OCI-LY1 (cell line): ENCODE measurements around the gene CPT1B.

Experiments
- H2AFZ ChIP-seq: fragments of 200-600 bp; sonication (generic), shearing (Covaris generic); 2 replicates; pipeline ENCODE4 v1.6.0; 2014; ENCODE audit warnings: antibody characterized with exemption, mild to moderate bottlenecking, low read length
- H3F3A ChIP-seq: fragments of 200-600 bp; sonication (generic), shearing (Covaris generic); 2 replicates; pipeline ENCODE4 v1.6.0; 2014; ENCODE audit warnings: mild to moderate bottlenecking, antibody characterized with exemption, low read length, moderate library complexity; ENCODE audit not compliant: insufficient read depth
- H3K27ac ChIP-seq: fragments of 200-600 bp; sonication (generic); 2 replicates; pipeline ENCODE4 v1.5.1; 2014; ENCODE audit warnings: low read length, mixed run types, mild to moderate bottlenecking, low read depth; ENCODE audit not compliant: poor library complexity, severe bottlenecking
- H3K27me3 ChIP-seq: fragments of 200-600 bp; sonication (generic); 2 replicates; pipeline ENCODE4 v1.6.0; 2014; ENCODE audit warnings: antibody characterized with exemption, mild to moderate bottlenecking, low read length, moderate library complexity; ENCODE audit not compliant: insufficient read depth
- H3K36me3 ChIP-seq: fragments of 200-600 bp; sonication (generic); 2 replicates; pipeline ENCODE4 v1.6.1; 2014; ENCODE audit warnings: mild to moderate bottlenecking, antibody characterized with exemption, low read length, moderate library complexity, mixed read lengths; ENCODE audit not compliant: insufficient read depth
- H3K4me1 ChIP-seq: fragments of 200-600 bp; sonication (generic); 2 replicates; pipeline ENCODE4 v1.5.1; 2014; ENCODE audit warnings: mild to moderate bottlenecking, low read length, moderate library complexity; ENCODE audit not compliant: insufficient read depth, severe bottlenecking
- H3K4me2 ChIP-seq: fragments of 200-600 bp; sonication (generic), shearing (Covaris generic); 2 replicates; pipeline ENCODE4 v1.6.1; 2014; ENCODE audit warnings: low read length
- H3K4me3 ChIP-seq: fragments of 200-600 bp; sonication (generic); 2 replicates; pipeline ENCODE4 v1.5.1; 2014; ENCODE audit warnings: low read length, low read depth, mild to moderate bottlenecking, mixed read lengths; ENCODE audit not compliant: poor library complexity, severe bottlenecking
- H3K79me2 ChIP-seq: fragments of 200-600 bp; shearing (Covaris generic); 2 replicates; pipeline ENCODE4 v1.6.1; 2016; ENCODE audit warnings: mixed run types, low read length, mixed read lengths; ENCODE audit not compliant: insufficient read depth
- H3K9ac ChIP-seq: fragments of 200-600 bp; sonication (generic), shearing (Covaris generic); 2 replicates; pipeline ENCODE4 v1.6.1; 2014; ENCODE audit warnings: mild to moderate bottlenecking, low read length, mixed read lengths
- H3K9me2 ChIP-seq: fragments of 200-600 bp; sonication (generic), shearing (Covaris generic); 2 replicates; pipeline ENCODE4 v1.6.1; 2014; ENCODE audit warnings: low read depth, mild to moderate bottlenecking, low read length, mixed read lengths
- H3K9me3 ChIP-seq: fragments of 200-600 bp; shearing (Covaris generic); 2 replicates; pipeline ENCODE4 v1.6.1; 2014; ENCODE audit warnings: low read length, mixed read lengths
- H4K20me1 ChIP-seq: fragments of 200-600 bp; sonication (generic), shearing (Covaris generic); 2 replicates; pipeline ENCODE4 v1.6.0; 2016; ENCODE audit warnings: mild to moderate bottlenecking, low read length; ENCODE audit not compliant: insufficient read depth
- CTCF ChIP-seq: fragments of 200-600 bp; sonication (generic), shearing (Covaris generic); IDR thresholded peaks from 2 replicates; pipeline ENCODE4 v1.5.1; 2017; ENCODE audit warnings: mild to moderate bottlenecking, antibody characterized with exemption, low read length, moderate library complexity, mixed read lengths
- EZH2 ChIP-seq: fragments of 200-600 bp; sonication (generic), shearing (Covaris generic); IDR thresholded peaks from 2 replicates; pipeline ENCODE4 v1.8.0; 2017; ENCODE audit warnings: borderline replicate concordance, mixed run types, mild to moderate bottlenecking, antibody characterized with exemption, low read length, moderate library complexity, mixed read lengths

CPT1B gene

DNA sequence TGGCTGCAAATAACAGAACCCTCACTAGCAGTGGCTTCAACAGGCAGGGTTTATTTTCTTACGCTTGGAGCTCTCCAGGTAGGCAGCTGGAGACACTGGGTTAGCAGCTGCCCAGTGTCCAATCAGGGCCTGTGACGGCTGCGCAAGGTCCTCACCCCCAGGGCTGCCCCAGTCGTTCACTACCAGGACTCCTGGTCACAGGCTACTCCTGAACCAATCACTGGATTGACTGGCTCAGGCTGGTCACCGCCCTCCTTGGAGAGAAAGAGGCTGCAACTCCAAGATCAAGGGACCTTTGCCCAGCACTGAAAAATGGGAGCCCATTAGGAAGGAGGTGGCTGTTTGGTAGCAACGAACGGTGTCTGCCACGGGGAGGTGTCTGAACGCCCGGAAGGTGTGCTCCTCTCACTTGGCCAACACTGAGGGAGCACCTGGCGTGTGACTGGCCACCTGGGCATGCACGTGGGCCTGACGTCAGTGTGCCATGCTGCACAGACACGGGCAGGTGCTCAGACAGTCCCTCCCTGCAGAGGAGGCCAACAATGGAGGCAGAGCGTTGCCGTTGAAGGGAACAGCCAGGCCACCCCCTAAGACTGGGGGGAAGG, 44.6 kb upstream of the CPT1B start:
- peak overlapping the region; percentile 58 for H3K4me3 ChIP-seq
- H3K4me2 ChIP-seq: peak overlapping the region; percentile 81
- no peaks in the 10 kb centered on the region for H3K27me3 ChIP-seq
- H3F3A ChIP-seq: peaks cover 9% of the 10 kb centered on the region; the same call in 1 of the 2 replicates
- H2AFZ ChIP-seq: no peak overlapping the region
- H4K20me1 ChIP-seq: no peaks in the 10 kb centered on the region
- TF ChIP-seq EZH2: no peak
- no peak for TF ChIP-seq CTCF
- H3K79me2 ChIP-seq: no peaks in the 10 kb centered on the region
- H3K9me2 ChIP-seq: no peaks in the 10 kb centered on the region
- peak overlapping the region; percentile 92 for H3K27ac ChIP-seq
- no peaks in the 10 kb centered on the region for H3K36me3 ChIP-seq
- no peaks in the 10 kb centered on the region for H3K9me3 ChIP-seq
- H3K9ac ChIP-seq: peak overlapping the region; percentile 66; the same call in 1 of the 2 replicates
- H3K4me1 ChIP-seq: peaks cover 52% of the 10 kb centered on the region

- H3K27ac ChIP-seq: peak overlapping the region; percentile 92
- TF ChIP-seq EZH2 (no peak), CTCF (peak; percentile 83)
- no peaks in the 10 kb centered on the region for H3K9me3 ChIP-seq
- H3F3A ChIP-seq: peaks cover 9% of the 10 kb centered on the region; the same call in 1 of the 2 replicates
- no peaks in the 10 kb centered on the region for H3K9me2 ChIP-seq
- no peak overlapping the region for H2AFZ ChIP-seq
- H3K4me1 ChIP-seq: peaks cover 47% of the 10 kb centered on the region
- no peaks in the 10 kb centered on the region for H3K36me3 ChIP-seq
- H3K4me3 ChIP-seq: peak overlapping the region; percentile 58
- H3K27me3 ChIP-seq: no peaks in the 10 kb centered on the region
- H3K79me2 ChIP-seq: no peaks in the 10 kb centered on the region
- peak overlapping the region; percentile 66 for H3K9ac ChIP-seq
- peak overlapping the region; percentile 81 for H3K4me2 ChIP-seq
- no peaks in the 10 kb centered on the region for H4K20me1 ChIP-seq
Measured at GRCh38 chr22:50621948-50622722, 43.9 kb upstream of the CPT1B start.

DNA sequence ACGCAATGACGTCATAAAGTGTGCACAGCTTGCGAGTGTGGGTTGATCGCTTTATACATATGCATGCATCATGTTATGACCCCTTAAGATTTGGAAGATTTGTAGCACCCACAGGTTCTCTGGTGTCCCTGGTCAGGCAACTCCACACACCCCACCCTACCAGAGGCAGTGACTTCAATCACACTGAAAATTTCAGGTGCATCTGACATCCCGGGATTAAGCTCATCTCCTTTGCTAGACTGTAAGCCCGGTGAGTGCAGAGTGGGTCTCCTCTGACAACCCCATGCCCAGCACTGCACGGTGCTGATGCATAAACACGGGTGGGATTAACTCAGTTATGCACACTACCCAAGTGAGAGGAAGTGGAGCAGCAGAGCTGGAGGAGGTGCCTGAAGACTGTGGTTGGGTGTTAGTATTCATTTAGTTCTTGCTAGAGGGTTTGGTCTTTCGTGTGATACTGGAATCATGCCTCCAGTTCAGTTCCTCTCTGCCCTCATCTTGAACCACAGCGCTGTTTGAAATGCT, 43.2 kb upstream of the CPT1B start:
- Histone ChIP-seq H3K4me2 (peak overlapping the region; percentile 81), H3K4me3 (peak overlapping the region; percentile 58), H4K20me1 (no peaks in the 10 kb centered on the region), H3K79me2 (no peaks in the 10 kb centered on the region), H3K4me1 (peaks cover 40% of the 10 kb centered on the region), H3K27ac (peak overlapping the region; percentile 92), H3K27me3 (no peaks in the 10 kb centered on the region), H2AFZ (no peak overlapping the region), H3K36me3 (no peaks in the 10 kb centered on the region), H3K9me3 (no peaks in the 10 kb centered on the region), H3F3A (peaks cover 9% of the 10 kb centered on the region; the same call in 1 of the 2 replicates), H3K9me2 (no peaks in the 10 kb centered on the region), H3K9ac (peak overlapping the region; percentile 66)
- TF ChIP-seq CTCF (no peak), EZH2 (no peak)
